ENCODE data around the gene SLC12A5.
"Not testable (repeated sequence)": the region's sequence is repeated elsewhere in the genome, so short reads cannot be mapped to it uniquely, and the experiment has no call there.

Gene SLC12A5

GRCh38 chr20:46087161-46087560 lies 58.1 kb downstream of the SLC12A5 start:
- DNase-seq (ENCODE audit: insufficient read length, low spot score) (no peak), FAIRE-seq (no peak)
- TF ChIP-seq CTCF (IDR thresholded peaks at IDR 0.05; ENCODE audit: insufficient read depth, missing control alignments): peak; percentile 51

- DNase-seq (ENCODE audit: insufficient read length, low spot score) (no peak), FAIRE-seq (no peak)
- no peak for TF ChIP-seq CTCF (IDR thresholded peaks at IDR 0.05; ENCODE audit: insufficient read depth, missing control alignments)
Measured at GRCh38 chr20:46088409-46089166, 59.6 kb downstream of the SLC12A5 start.

GRCh38 chr20:46089167-46089416 lies 60.1 kb downstream of the SLC12A5 start:
- no peak for TF ChIP-seq CTCF (IDR thresholded peaks at IDR 0.05; ENCODE audit: insufficient read depth, missing control alignments)
- no peak for DNase-seq (ENCODE audit: insufficient read length, low spot score)
- FAIRE-seq: no peak

GRCh38 chr20:46089417-46090388 lies 60.7 kb downstream of the SLC12A5 start, which contains the start of gene NCOA5:
Gene NCOA5, minus strand, starts transcription at chr20:46089962. Its CDS starts 10,538 bp downstream, at chr20:46079424.
- FAIRE-seq (no peak), DNase-seq (ENCODE audit: insufficient read length, low spot score) (peak; percentile 82)
- peak; percentile 44 for TF ChIP-seq CTCF (IDR thresholded peaks at IDR 0.05; ENCODE audit: insufficient read depth, missing control alignments)

- FAIRE-seq; DNase-seq (ENCODE audit: insufficient read length, low spot score): not testable (repeated sequence)
Measured at GRCh38 chr20:46091622-46092535, 62.9 kb downstream of the SLC12A5 start.

- no peak for FAIRE-seq
- TF ChIP-seq CTCF (IDR thresholded peaks at IDR 0.05; ENCODE audit: insufficient read depth, missing control alignments): no peak
- DNase-seq (ENCODE audit: insufficient read length, low spot score): no peak
Measured at GRCh38 chr20:46093531-46093930, 64.5 kb downstream of the SLC12A5 start.

Measured in D721Med (cell line).